ENCODE data around the gene SLX4.

The SLX4 gene

GRCh38 chr16:3580686-3581085 lies 30.7 kb downstream of the SLX4 start:
- no peak overlapping the region for H3K4me3 ChIP-seq (ENCODE audit: low read depth, low read length)
- no peak for DNase-seq (ENCODE audit: low read depth)

GRCh38 chr16:3580251-3580651 lies 31.2 kb downstream of the SLX4 start:
- TF ChIP-seq CTCF (IDR thresholded peaks at IDR 0.05; ENCODE audit: low read depth, low read length, missing control alignments), result no peak
- H3K4me3 ChIP-seq (ENCODE audit: low read depth, low read length), result no peak overlapping the region
- DNase-seq (ENCODE audit: low read depth), result no peak

More at GRCh38 chr16:3580686-3581085, 30.7 kb downstream of the SLX4 start:
- TF ChIP-seq CTCF (IDR thresholded peaks at IDR 0.05; ENCODE audit: low read depth, low read length, missing control alignments), result no peak

GRCh38 chr16:3579776-3580175 lies 31.6 kb downstream of the SLX4 start:
- TF ChIP-seq CTCF (IDR thresholded peaks at IDR 0.05; ENCODE audit: low read depth, low read length, missing control alignments), result no peak
- no peak overlapping the region for H3K4me3 ChIP-seq (ENCODE audit: low read depth, low read length)
- DNase-seq (ENCODE audit: low read depth), result no peak

GRCh38 chr16:3578610-3579551 lies 32.5 kb downstream of the SLX4 start:
- DNase-seq (ENCODE audit: low read depth), result peak; percentile 36
- H3K4me3 ChIP-seq (ENCODE audit: low read depth, low read length), result 0 out of 2 replicates have a peak overlapping the region, but pooled peaks have one; percentile 14
- TF ChIP-seq CTCF (IDR thresholded peaks at IDR 0.05; ENCODE audit: low read depth, low read length, missing control alignments), result no peak

GRCh38 chr16:3578121-3578520 lies 33.3 kb downstream of the SLX4 start:
- DNase-seq (ENCODE audit: low read depth), result no peak
- no peak for TF ChIP-seq CTCF (IDR thresholded peaks at IDR 0.05; ENCODE audit: low read depth, low read length, missing control alignments)
- no peak overlapping the region; the same call in 1 of the 2 replicates for H3K4me3 ChIP-seq (ENCODE audit: low read depth, low read length)

- H3K4me3 ChIP-seq (ENCODE audit: low read depth, low read length), result peak within 1 kb of the TSS; percentile 76
- no peak for DNase-seq (ENCODE audit: low read depth)
- no peak for TF ChIP-seq CTCF (IDR thresholded peaks at IDR 0.05; ENCODE audit: low read depth, low read length, missing control alignments)
Observed at GRCh38 chr16:3577302-3577752, 34.1 kb downstream of the SLX4 start, which contains the start of gene NLRC3. Gene NLRC3 (minus strand): TSS chr16:3577403. CDS start chr16:3565036, 12,367 bp downstream.

All from GM12864 (cell line).